ENCODE measurements around the gene BCAP29. TPM values are rescaled to one million over a fixed set of nuclear protein-coding genes. Genes with fewer than 3 reads are reported as not detected.
A peak's percentile ranks its signal among the peaks of the same experiment; 100 is the strongest.

Gene BCAP29
- total and polyA plus RNA-seq, 2 of the 4 experiments (the other 2 are of a cell fraction), result 33.0 to 35.1 TPM

DNA sequence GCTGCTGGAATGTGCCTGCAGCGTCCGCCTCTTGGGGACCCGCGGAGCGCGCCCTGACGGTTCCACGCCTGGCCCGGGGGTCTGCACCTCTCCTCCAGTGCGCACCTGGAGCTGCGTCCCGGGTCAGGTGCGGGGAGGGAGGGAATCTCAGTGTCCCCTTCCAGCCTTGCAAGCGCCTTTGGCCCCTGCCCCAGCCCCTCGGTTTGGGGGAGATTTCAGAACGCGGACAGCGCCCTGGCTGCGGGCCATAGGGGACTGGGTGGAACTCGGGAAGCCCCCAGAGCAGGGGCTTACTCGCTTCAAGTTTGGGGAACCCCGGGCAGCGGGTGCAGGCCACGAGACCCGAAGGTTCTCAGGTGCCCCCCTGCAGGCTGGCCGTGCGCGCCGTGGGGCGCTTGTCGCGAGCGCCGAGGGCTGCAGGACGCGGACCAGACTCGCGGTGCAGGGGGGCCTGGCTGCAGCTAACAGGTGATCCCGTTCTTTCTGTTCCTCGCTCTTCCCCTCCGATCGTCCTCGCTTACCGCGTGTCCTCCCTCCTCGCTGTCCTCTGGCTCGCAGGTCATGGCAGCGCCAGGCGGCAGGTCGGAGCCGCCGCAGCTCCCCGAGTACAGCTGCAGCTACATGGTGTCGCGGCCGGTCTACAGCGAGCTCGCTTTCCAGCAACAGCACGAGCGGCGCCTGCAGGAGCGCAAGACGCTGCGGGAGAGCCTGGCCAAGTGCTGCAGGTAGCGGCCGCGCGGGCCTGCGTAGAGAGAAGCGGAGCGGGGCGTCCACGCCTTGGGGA, 81.2 kb downstream of the BCAP29 start:
- no peak for TF ChIP-seq NFE2L2 (IDR thresholded peaks at IDR 0.05; ENCODE audit: low read depth, low read length)
- peak; percentile 22; the same call in 1 of the 2 replicates for TF ChIP-seq RAD21 (IDR thresholded peaks at IDR 0.05; ENCODE audit: low read length)
- Histone ChIP-seq H2BK5ac (ENCODE audit: low read depth, low read length, poor library complexity, severe bottlenecking) (no peak overlapping the region), H3K36me3 (ENCODE audit: control insufficient read depth, insufficient read depth, low read length) (no peaks in the 10 kb centered on the region), H3K9ac (ENCODE audit: low read depth, low read length) (no peak overlapping the region), H4K91ac (ENCODE audit: insufficient read depth, low read depth, low read length) (no peak overlapping the region), H2BK20ac (ENCODE audit: low read depth, low read length) (no peak overlapping the region), H3K14ac (replicated peaks; ENCODE audit: low read depth, low read length) (no peak overlapping the region), H3K27ac (ENCODE audit: insufficient read depth, low read length) (no peak overlapping the region), H2BK120ac (ENCODE audit: low read depth, low read length) (no peak overlapping the region), H2AK9ac (replicated peaks; ENCODE audit: low read depth, low read length, poor library complexity) (peak overlapping the region; percentile 5), H4K5ac (ENCODE audit: low read depth, low read length) (no peak overlapping the region), H3K9me3 (ENCODE audit: control insufficient read depth, insufficient read depth, low read length) (no peaks in the 10 kb centered on the region), H3K56ac (ENCODE audit: extremely low read depth, insufficient read depth, low read length) (no peak overlapping the region), H2AFZ (replicated peaks; ENCODE audit: low read length, poor library complexity) (peak overlapping the region; percentile 89), H3K4me1 (ENCODE audit: control insufficient read depth, insufficient read depth, low read length) (peaks cover 5% of the 10 kb centered on the region), H3K4ac (ENCODE audit: low read depth, low read length) (no peak overlapping the region), H2AK5ac (ENCODE audit: low read depth, low read length) (no peak overlapping the region), H3K4me3 (ENCODE audit: insufficient read depth, low read depth, low read length) (peak overlapping the region; percentile 79), H3K79me1 (ENCODE audit: low read depth in 1 of 2, low read length in 2 of 2) (no peaks in the 10 kb centered on the region), H3K9me1 (ENCODE audit: insufficient read depth, low read length) (no peaks in the 10 kb centered on the region), H4K20me1 (ENCODE audit: insufficient read depth, low read length) (no peaks in the 10 kb centered on the region), H3K18ac (ENCODE audit: low read depth, low read length) (no peak overlapping the region), H4K8ac (ENCODE audit: low read depth in 2 of 2, low read length in 2 of 2) (no peak overlapping the region), H3K27me3 (ENCODE audit: control insufficient read depth, insufficient read depth, low read length) (peaks cover 25% of the 10 kb centered on the region), H2BK15ac (ENCODE audit: low read depth, low read length) (no peak overlapping the region), H3K23ac (ENCODE audit: low read depth, low read length) (no peak overlapping the region; the same call in 1 of the 2 replicates), H3K4me2 (ENCODE audit: low read depth, low read length) (peak overlapping the region; percentile 99)
- ChIA-PET POLR2A (ENCODE audit: unreplicated experiment) (interaction anchor here (0.5 kb wide), 1 partner anchor 147 kb away, joined by 5 read pairs; no protein-coding TSS in a partner anchor), CTCF (interaction anchor here (1.2 kb wide), 1 partner anchor 18 kb away, joined by 4 read pairs; no protein-coding TSS in a partner anchor)
- no TSS peak for BruUV-seq (replicated peaks)
- intact Hi-C loops (cut with micrococcal nuclease), result no loop called here
- in situ Hi-C loops (cut with MboI; ENCODE audit: low sequenced_read_pairs), result no loop called here
- DNase-seq (peak; percentile 45), ATAC-seq (ENCODE audit: low read depth) (peak; percentile 87)
- dilution Hi-C loops (cut with HindIII; ENCODE audit: low sequenced_read_pairs, unreplicated experiment), result no loop called here
- WGBS, 2 experiments (ENCODE audit: extremely low coverage in 2 of 2, insufficient read length in 1 of 2), result 1% methylated on average over 48 of the region's 73 CpGs; no CpG with 5 or more reads in 1 of the 2 experiments
